ENCODE results near the gene CCDC178.
"Not testable (repeated sequence)": the region's sequence is repeated elsewhere in the genome, so short reads cannot be mapped to it uniquely, and the experiment has no call there.

CCDC178 gene

DNA sequence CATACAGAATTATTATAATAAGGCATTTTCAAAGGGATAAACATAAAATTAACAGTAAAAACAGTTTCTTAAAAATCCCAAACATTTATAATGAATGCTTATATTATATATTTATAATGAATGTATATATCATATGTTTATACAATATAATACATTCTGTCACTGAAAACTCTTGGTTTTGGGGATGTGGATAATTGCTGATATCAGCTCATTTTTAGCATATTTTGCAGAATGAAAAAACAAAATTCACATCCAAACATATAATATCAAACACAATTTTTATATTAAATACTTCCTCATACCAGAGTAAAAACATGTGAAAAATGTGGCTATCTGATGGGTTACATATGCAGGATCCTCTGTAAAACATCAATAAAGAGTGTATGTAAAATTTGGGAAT, 465.0 kb downstream of the CCDC178 start:
- DNase-seq = no peak

DNA sequence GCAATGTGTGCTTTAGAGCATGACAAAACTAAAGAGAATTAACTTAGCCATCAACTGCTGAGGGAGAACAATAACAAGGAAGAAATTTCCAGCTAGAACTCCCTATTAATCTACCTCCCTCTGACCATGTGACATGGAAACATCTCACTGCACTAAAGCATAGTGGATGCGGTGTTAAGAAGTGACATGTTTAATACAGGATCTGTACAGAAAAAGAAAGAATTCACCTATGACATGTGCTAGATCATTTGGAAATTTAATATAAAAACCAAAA, 465.4 kb downstream of the CCDC178 start:
- DNase-seq = no peak

DNA sequence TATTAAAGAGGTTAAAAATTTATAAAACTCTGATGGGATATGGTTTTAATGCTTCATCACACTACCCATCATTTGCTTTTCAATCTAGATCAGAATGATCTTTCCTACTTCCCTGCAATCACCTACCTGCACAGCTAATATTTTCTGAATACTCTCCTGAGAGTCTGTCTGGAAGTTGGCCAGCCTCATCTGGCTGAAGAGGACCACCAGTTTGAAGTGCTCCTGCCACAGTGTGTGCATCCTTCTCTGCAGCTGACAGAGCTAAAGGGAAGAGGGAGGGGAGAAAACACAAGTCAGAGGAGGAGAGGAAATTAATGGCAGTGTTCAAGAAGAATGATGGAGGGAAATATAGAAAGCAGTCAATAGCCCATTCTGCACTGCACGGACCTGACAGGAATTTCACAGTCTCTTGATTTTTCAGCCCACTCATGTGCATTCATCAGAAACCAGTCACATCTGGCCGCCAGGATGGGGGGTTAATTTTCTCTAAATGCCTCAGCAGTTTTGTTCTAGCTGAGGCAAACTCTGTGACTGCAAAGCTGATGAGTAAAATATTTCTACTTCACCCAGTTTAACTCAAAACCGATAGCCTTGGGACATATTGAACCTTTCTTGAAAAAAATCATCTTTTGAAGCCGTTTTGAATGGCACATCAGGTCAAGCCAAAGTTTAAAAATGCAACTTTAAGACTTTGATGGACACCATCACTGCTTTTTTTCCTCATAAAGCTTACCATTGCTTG, 465.9 kb downstream of the CCDC178 start:
- no peak for DNase-seq

DNA sequence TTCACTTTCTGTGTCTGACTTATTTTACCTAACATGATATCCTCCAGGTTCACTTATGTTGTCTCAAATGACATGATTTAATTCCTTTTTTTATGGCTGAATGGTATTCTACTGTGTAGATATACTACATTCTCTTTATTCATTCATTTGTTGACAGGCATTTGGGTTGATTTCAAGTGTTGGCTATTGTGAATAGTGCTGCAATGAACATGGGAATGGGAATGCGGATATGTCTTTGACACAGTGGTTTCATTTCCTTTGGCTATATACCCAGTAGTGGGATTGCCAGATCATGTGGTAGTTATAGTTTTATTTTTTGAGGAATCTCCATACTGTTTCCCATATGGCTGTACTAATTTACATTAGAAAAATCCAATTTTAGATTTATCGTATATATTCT, 472.3 kb downstream of the CCDC178 start:
- no peak for DNase-seq

DNA sequence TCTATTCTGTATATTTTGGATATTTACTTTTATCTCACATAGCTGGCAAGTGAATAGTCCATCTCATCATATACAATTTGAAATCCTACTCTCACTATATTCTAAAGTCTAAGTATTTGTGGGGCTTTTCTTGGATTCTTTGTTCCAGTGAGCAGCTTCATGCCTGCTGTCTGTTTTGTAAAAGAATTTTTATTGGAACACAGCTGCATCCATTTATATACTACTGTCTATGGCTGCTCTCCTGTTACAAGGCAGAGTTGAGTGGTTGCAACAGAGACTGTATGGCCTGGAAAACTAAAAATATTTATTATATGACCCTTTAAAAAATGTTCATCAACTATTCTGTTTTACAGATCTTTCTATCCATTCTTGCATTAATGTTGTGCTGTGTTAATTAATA, 474.4 kb downstream of the CCDC178 start:
- DNase-seq = no peak

DNA sequence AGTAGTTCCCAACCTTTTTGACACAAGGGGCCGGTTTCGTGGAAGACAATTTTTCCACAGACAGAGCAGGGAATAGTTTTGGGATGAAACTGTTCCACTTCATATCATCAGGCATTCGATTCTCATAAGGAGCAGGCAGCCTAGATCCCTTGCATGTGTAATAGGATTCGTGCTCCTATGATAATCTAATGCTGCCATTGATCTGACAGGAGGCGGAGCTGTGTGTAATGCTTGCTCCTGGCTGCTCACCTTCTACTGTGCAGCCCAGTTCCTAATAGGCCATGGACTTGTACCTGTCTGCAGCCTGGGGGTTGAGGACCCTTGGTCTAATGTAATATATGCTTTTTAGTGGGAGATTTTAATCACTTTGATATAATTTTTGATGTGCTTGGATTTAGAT, 479.0 kb downstream of the CCDC178 start:
- DNase-seq = no peak

DNA sequence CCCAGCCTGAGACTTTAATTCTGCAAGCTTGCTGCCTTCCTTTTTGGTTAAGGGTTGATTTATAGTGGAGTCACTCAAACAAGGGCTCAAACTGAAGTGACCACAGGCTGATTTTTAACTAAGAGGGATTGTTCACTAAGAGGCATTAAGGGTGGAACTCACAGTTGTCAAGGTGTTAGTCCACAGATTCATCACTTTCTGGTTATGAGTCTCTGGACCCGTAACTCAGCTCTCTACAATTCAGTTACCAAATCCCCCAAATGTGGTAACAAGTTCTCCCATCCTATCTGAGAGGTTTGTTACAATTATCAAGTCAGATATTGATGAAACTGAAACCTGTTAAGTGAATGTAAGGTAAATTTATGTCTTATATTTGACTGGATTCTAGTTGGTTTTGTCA, 481.8 kb downstream of the CCDC178 start:
- no peak for DNase-seq

DNA sequence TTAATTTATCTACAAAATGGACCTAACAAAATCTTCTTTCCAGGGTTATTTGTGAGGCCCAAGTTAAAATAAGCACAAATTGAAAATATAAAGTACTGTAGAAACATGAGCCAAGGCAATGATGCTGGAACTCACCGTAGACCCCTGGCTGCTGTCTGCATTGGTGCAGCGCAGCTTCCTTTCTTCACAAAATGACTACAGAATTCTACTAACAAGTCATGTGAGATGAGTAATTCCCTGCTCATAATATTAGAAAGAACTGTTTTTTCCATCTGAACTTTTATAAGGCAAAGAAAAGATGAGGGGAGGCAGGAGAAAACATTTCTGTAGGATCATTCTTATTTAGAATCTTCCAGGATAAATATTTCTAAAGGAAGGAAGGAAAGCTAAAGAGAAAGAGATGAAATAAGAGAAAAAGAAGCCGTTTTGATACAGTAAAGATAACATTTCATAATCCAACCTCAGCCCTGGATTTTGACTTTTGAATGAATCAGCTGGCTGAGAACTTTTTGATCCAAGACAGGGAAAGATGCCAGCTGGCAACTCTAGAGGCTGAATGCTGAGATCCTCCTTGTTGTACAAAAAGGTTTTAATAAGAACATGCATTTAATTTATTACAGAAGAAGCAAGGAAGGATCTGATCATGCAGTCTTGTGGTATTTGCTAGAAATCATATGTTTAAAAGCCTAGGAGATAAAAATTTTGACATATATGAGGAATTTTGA, 483.8 kb downstream of the CCDC178 start:
- no peak for DNase-seq

DNA sequence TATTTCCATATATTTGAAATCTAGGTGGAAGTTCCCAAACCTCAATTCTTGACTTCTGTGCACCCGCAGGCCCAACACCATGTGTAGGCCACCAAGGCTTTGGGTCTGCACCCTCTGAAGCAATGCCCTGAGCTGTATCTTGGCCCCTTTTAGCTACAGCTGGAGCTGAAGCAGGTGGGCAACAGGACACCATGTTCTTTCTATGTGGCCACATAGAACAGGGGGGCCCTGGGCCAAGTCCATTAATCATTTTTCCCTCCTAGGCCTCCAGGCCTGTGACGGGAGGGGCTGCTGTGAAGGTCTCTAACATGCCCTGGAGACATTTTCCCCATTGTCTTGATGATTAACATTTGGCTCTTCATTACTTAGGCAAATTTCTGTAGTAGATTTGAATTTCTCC, 488.2 kb downstream of the CCDC178 start:
- not testable (repeated sequence) for DNase-seq

DNA sequence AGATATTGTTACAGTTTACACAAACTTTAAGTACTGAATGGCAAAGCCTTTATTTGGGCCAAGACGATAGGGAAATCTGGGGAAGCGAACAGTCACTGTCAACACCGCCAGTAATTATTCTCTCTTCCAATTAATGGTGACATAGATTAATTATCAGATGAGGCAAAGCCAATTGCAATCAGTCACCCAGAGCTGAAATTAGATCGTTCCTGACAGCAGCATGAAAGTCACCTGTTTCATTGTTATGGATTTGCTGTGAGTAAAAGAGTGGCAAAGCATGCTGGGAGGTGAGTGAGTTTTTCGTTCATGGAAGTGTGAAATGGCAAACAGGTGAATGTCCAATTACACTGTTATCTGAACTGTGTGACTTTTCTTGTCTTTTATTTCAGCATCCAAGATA, 502.9 kb downstream of the CCDC178 start:
- DNase-seq = no peak

DNA sequence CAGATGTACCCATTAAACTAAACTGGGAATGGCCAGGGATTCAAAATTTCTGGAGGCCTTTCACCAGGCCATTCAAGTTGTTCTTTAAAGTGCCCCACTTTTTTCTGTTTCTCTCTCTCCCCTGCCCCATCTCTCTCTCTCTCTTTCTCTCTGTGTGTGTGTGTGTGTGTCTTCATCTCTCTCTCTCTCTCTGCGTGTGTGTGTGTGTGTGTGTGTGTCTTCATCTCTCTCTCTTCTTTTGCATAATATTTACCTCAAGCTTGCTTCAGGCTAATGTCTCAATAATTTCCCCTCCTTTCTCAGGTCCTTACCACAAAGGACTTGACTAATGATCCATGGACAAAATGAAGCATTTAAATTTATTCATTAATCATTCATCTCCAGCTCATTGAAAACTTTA, 503.5 kb downstream of the CCDC178 start:
- DNase-seq = no peak

DNA sequence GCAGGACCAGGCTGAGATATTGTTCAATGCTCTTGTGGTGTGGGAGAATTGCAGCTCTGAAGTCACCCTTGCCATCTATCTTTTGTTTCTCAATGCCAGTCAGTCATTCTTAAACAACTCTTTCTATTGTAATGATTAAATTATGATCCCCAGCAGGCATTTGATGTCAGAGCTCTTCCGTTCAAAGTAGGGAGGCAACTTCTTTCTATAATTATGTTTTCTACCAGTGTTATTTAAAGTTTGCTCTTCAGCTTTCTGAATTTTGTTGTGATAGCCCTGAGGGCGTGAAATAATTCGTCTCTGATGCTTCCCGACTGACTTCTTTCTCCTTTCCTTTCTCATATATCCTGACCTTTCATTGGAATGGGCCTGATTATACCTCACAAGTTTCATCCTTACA, 506.3 kb downstream of the CCDC178 start:
- no peak for DNase-seq

DNA sequence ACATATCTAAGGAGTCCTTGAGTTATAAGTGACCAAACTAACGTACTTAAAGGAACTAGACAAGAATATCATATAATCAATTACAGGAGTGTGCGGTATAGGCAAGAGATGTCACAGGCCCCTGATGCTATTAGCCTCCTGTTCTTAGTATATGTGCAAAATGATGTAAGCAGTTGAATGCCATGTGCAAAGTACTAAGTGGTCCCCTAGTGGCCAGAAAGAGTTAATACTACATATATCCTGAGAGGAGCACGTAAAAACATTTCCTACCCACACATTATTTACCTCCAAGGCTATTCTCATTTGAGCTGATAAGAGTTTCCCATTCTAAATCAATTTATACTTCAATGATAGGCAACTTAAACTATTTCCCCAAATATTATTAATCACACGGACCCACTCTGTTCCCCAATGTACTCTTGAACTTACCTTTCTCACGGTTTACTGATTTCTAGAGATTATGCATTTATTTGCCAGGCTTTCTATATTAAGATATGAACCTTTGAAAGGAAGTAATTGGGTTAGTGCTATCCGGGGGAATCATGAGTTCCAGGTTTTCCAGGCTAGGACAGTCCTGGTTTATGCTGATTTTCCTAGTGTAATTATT, 509.7 kb downstream of the CCDC178 start:
- no peak for DNase-seq

DNA sequence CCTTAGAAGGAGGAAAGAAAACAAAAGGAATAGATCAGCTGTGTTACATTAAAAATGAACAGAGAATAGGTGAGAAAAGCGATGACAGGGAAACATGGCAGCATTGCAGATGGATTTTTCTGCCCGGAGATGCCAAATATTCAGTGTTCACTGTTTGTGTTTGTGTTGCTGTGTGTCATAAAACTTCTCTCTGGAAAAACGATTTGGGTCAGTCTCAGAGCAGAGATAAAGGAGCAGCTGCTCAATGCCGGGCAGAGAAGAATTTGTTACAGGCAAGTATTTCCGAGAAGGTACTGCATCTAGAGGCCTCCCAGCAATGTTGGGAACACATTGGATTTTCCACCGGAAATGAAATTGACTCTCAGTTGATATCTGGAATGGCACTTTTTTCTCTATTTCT, 511.3 kb downstream of the CCDC178 start:
- no peak for DNase-seq

DNA sequence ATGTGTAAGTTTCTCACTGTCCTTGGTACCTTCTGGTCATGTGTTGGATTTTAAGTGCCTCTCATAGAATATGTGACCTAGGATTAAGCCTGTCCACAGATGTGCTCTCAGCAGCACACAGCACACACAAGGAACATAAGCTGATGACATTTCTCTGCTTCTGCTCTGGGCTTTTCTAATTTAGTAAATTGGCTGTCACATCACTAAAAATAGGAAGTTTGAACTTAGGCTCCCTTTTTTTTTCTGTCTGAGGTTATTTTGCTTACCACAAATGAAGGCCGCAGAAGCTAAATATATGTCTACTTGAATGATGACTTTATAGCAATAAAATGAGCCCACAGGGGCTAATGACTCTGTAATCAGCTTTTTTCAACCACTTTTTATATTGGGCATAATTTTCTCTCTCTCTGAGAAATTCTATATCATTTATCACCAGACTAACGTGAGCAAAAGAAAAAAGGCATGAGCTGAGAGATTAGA, 517.5 kb downstream of the CCDC178 start:
- no peak for DNase-seq

DNA sequence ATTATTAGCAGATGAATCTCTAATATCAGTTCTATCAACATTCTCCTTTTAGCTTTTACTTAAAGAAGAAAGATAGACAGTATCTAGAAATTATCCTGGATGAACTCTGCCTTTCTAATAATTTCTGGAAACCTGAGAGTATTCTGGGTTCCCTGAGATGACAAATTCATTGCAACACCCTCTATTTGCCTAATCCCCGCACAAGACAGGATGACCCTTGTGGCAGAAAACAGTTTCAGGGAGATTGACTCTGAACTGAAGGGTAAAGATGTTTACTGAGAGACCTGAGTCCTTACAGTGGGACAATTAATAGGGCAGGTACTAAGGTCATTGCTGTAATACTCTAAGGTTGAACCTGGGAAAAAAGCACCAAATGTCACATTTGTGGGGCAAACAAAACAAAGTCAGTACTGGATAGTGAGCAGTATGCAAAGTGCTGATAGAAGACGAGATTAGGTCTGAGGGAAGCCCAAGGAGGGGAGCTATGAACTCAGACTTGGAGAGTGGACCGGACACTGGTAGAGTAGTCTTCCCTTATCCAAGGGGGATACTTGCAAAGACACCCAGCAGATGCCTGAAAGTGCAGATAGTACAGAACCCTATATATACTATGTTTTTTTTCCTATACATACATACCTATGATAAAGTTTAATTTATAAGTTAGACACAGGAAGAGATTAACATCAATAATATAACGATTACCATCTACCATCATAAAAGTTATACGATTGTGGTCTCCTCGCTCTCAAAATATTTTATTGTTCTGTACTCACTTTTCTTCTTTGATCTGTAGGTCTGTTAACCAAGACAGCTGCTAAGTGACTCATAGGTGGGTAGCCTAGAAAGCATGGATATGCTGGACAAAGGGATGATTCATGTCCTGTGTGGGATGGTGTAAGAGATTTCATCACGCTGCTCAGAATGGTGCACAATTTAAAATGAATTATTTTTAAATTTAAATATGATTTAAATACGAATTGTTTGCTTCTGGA, 519.4 kb downstream of the CCDC178 start:
- no peak for DNase-seq

DNA sequence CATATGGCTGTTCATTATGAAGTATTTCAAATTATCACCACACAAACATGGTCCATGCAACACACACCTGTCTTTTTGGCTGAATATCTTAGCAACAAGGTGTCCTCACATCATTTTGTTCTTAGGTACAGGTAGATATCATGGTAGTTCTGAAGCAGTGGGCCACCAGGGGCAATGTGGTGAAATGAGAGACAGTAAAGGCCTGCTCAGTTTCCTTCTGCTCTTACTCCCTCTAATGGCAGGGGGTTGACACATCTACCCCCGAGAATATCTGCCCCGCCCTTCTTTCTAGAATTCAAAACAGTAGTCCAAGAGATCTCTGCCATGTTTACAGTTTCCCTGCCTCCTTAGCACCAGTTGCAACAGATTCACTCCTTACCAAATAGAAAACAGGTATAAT, 520.7 kb downstream of the CCDC178 start:
- no peak for DNase-seq

DNA sequence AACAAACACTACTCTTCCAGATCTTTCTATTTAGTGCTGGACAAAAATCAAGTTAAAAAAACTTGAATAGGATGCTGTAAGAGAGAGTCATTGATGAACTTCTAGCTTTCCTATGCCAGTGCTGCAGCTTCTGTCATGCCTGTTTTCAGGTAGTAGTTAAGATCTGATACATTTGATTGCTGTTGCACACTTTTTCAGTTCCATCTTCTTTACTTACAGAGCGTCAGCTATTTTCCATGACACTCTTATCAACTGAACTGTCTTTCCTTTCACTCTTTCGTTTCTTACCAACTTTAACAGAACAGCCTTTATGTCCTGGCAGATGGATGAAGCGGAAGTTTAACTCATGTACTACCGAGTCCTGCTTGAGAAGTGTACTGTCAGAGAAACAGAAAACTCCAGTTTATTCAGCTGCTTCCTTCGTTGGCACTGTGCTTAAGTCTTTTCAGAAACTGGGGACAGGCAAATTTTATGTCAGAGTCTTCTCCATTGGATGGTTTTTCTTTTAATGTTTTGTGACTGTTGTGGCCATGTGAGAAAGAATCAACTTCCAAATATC, 521.8 kb downstream of the CCDC178 start:
- DNase-seq = no peak

DNA sequence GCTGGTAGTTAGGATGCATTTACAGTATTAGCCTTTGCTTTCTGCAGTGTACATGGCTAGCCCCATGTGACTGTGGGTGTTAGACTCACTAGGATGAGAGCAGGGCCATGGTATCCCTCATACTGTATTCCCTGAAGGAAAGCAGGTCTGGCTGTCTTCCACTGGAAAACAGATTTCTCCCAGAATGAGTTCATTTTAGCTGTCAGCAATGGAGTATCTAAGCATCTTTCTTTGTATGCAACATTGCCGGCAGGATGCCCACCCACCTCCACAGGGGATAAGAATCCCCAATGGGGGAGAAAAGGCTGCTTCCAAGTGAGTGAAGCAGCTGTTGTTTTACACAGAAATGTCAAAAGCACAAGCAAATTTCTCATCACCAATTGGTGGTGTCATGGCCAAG, 525.0 kb downstream of the CCDC178 start:
- no peak for DNase-seq

DNA sequence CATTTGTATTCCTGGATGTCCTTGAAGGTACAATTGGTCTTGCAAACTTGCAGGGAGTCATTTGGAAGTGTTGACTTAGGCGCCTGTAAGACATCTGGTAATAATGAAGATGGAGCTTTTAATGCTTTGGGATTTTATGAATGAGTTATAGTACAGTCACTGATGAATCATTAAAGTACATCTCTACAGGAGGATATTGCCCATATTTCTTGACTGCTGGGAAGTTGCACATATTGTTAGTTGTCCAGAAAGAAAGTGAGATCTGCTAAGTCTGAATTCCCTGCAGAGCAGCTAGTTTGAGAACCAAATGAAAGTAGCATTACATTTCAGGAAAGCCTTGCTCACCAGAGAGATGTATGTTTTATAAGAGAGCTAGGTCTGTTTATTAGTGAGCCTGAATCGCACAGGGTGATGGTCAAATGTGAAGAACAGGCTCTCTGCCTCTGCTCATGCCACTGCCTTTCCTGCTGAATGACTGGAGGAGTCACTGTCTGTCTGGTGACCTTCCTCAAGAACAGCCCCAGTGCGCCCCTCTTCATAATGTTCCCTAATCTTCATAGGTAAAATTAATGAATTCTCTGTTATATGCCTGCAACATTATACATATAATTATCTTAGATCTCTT, 528.7 kb downstream of the CCDC178 start:
- no peak for DNase-seq

DNA sequence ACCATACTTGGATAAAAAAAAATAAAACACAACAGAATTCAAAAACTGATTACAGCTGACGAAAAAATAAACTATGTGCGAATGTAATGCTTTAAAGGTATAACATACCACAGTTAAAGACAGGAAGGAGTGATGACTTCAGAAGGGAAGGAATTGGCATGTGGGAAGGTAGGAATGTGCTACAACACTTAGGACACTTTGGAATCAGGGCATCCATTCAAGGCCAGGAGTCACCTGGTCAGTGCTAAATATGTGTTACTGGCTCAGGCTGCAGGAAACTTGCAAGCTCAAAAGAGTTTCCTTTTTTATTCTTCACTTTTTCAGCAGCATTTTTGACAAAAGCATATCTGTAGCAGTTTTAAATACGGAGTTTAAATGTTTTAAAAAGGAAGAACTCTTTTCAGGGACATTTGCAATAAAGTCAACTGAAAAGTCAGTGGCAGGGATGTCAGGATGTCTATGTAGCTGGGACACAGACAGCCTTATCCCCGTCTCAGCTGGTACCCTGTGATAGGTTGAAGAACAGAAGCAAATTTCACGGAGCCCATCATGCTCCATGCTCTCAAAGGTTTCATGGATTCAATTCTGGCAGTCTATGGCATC, 529.7 kb downstream of the CCDC178 start:
- no peak for DNase-seq
